RWPE1 (cell line): ENCODE measurements around the gene APCDD1.

Experiments used
- CTCF ChIA-PET: fragments of 350-600 bp; sonication (Branson Sonifier 250); formaldehyde crosslinking; extraction: SDS; loops from one replicate; lab custom pipeline; 2021; lab: Yijun Ruan, JAX
- POLR2A ChIA-PET: fragments of 400-600 bp; formaldehyde crosslinking; extraction: SDS; loops from one replicate; lab custom pipeline; 2020; ENCODE audit warnings: antibody characterized with exemption; ENCODE audit not compliant: low non-redundant PET; lab: Yijun Ruan, JAX
- DNase-seq: peaks from one replicate; pipeline ENCODE4 v3.0.0; 2012; ENCODE audit warnings: low spot score
- H3K27ac ChIP-seq: fragments of 450-650 bp; 2 replicates; pipeline ENCODE4 v1.5.1; 2017
- CTCF ChIP-seq: fragments of 450-650 bp; conservative IDR thresholded peaks from 2 replicates; pipeline ENCODE4 v1.5.1; 2017; ENCODE audit warnings: low read depth, mild to moderate bottlenecking

The APCDD1 gene

GRCh38 chr18:10444314-10445006 is 10.0 kb upstream of the APCDD1 start:
- TF ChIP-seq CTCF: no peak
- no peak for DNase-seq
- ChIA-PET POLR2A (no interaction called here), CTCF (no interaction called here)
- H3K27ac ChIP-seq: no peak overlapping the region

GRCh38 chr18:10449396-10449795 is 5.0 kb upstream of the APCDD1 start:
- no peak for TF ChIP-seq CTCF
- POLR2A ChIA-PET: no interaction called here
- DNase-seq: no peak
- no peak overlapping the region for H3K27ac ChIP-seq
- CTCF ChIA-PET: interaction anchor here (0.6 to 0.7 kb wide), 2 partner anchors 48 to 305 kb away, joined by 3 to 5 read pairs; no protein-coding TSS in a partner anchor

- DNase-seq: no peak
- no peak for TF ChIP-seq CTCF
- no peak overlapping the region for H3K27ac ChIP-seq
- CTCF ChIA-PET: interaction anchor here (0.6 kb wide), 2 partner anchors 47 to 416 kb away, joined by 3 read pairs; no protein-coding TSS in a partner anchor
- POLR2A ChIA-PET: no interaction called here
Observed at GRCh38 chr18:10450986-10451385, 3.4 kb upstream of the APCDD1 start.

GRCh38 chr18:10453261-10453805 is 1.1 kb upstream of the APCDD1 start:
- no peak for DNase-seq
- TF ChIP-seq CTCF: no peak
- no peak overlapping the region for H3K27ac ChIP-seq
- ChIA-PET CTCF (no interaction called here), POLR2A (no interaction called here)

GRCh38 chr18:10454681-10455557 is 484 bp downstream of the APCDD1 start:
- POLR2A ChIA-PET: no interaction called here
- peak; percentile 30 for DNase-seq
- TF ChIP-seq CTCF: no peak
- CTCF ChIA-PET: interaction anchor here (0.7 to 1.0 kb wide), 2 partner anchors 16 to 691 kb away, joined by 3 read pairs; no protein-coding TSS in a partner anchor
- H3K27ac ChIP-seq: no peak overlapping the region
